Measurements from ENCODE around the gene ATP8A2.
"Not testable (repeated sequence)": the region's sequence is repeated elsewhere in the genome, so short reads cannot be mapped to it uniquely, and the experiment has no call there.

Gene ATP8A2

GRCh38 chr13:25827221-25827620 lies 455.4 kb downstream of the ATP8A2 start:
- not testable (repeated sequence) for DNase-seq

- no peak for DNase-seq
Measured at GRCh38 chr13:25827831-25828465, 456.2 kb downstream of the ATP8A2 start.

- no peak for DNase-seq
Measured at GRCh38 chr13:25833761-25834160, 462.0 kb downstream of the ATP8A2 start.

GRCh38 chr13:25836574-25837336 lies 465.0 kb downstream of the ATP8A2 start:
- DNase-seq = no peak

- DNase-seq = no peak
Measured at GRCh38 chr13:25839371-25839770, 467.6 kb downstream of the ATP8A2 start.

DNA sequence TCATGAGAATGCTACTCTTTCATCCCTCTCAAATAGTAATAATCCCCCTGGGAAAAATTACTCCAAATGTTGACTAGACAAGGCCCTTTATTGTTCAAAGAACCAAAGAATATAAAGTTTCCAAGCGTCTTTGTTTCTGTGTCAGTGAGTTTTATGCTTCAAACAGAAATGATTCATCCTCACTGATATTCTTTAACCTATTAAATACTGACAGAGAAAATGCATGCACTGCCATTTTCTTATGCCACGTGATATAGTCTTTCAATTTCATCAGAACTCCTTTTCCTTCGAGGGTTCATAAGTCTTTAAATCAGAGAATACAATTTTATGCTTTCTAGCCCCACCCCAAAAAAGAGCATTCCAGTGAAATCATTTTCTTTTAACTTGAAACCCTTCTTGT lies 468.5 kb downstream of the ATP8A2 start:
- DNase-seq = no peak

- DNase-seq = no peak
Measured at GRCh38 chr13:25840931-25841330, 469.2 kb downstream of the ATP8A2 start.

- no peak for DNase-seq
Measured at GRCh38 chr13:25843692-25844091, 471.9 kb downstream of the ATP8A2 start.

- no peak for DNase-seq
Measured at GRCh38 chr13:25844559-25845434, 473.0 kb downstream of the ATP8A2 start.

DNA sequence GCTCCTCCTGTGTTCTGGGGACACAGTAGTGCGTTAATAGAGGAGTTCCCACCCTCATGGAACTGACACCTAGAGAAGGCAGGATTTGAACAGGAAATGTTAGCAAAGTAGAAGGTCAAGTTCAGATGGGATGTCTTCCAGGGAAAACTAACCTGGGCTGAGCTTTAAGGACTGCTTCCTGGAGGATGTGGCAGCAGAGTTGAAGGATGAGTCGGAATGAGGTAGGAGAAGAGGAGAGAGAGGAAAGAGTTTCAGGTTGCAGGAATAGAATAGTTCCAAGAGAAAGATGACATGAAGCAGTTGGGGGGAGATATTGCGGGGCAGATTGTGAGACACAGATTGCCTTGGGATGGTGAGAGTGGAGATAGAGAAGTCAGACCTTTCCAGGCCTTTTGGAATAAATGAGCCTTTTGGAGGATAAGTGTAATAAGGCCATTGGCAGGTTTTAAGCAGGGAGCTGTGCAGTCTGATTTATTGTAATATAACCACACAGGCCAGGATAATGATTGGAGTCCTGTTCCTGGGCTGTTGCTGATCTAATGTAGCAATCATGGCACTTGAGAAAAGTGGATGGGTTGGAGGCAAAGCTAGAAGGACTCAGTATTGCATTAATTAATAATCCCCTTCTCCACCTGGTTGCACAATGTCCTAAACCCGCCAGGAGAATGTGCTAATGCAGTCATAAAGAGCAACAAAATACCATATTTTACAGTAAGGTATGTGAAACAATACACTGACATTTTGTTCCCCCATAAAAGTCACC lies 474.6 kb downstream of the ATP8A2 start:
- DNase-seq = no peak

GRCh38 chr13:25847145-25847544 lies 475.4 kb downstream of the ATP8A2 start:
- DNase-seq = no peak

GRCh38 chr13:25847635-25848626 lies 476.2 kb downstream of the ATP8A2 start:
- peak; percentile 44 for DNase-seq

- DNase-seq = no peak
Measured at GRCh38 chr13:25848812-25849745, 477.3 kb downstream of the ATP8A2 start.

- no peak for DNase-seq
Measured at GRCh38 chr13:25857830-25858229, 486.1 kb downstream of the ATP8A2 start.

DNA sequence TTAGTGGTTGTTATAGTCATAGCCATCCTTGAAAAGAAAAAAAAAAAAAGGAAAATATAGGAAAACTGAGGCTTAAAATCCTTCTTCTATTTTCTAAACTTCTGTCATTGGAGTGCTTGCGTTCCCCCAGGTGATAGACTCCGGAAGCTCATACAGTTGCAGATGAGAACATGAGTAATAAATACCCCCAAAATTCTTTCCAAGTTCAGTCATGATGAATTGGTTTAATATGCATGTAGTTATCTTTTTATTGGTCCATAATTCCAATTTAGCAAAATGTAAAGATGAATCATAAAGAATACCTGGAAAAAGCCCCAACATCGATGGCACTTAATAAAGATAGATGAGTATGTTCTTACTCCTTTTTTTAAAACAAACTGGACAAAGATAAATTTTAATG lies 487.8 kb downstream of the ATP8A2 start:
- DNase-seq = no peak

GRCh38 chr13:25860265-25860664 lies 488.5 kb downstream of the ATP8A2 start:
- DNase-seq = no peak

DNA sequence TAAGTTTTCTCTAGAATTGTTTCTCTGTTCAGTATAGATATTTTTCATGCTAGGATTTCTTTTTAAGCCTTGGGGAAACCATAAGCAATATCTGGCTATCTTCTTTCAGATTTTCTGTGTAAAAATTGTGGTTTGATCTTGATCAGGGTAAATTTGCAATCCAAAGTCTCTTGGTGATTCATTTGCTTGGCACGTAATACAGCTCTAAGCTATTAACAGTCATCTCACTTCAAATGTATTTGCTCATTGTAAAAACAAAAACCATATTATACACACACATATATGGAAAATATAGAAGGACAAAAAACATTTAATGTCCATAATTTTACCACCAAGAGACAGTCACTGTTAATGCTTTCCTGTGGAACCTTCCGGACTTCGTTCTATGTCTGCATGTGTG lies 489.1 kb downstream of the ATP8A2 start:
- no peak for DNase-seq

- no peak for DNase-seq
Measured at GRCh38 chr13:25862156-25862555, 490.4 kb downstream of the ATP8A2 start.

- DNase-seq = no peak
Measured at GRCh38 chr13:25864116-25864515, 492.3 kb downstream of the ATP8A2 start.

DNA sequence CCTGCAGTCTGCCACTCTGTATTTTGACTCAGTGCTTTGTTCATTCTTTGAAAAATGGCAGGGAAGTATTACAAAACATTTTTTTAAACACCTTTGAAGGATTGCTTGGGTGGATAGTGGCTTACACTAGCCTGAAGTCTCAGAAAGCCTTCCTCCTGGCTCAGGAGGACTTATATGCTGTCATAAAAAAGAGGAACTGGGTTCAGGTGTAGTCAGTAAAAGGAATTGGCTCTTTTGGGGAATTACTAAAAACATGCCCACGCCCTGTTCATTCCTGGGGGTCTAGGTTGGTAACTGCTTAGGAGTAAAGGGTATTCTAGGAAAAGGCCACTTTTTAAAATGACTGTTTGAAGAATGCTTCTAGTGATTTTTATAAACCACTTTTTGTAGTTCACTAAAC lies 493.2 kb downstream of the ATP8A2 start:
- DNase-seq = no peak
